ENCODE measurements around the gene MAML1. TPM values are rescaled to one million over a fixed set of nuclear protein-coding genes. Genes with fewer than 3 reads are reported as not detected.

Gene MAML1
- total RNA-seq, 1 experiment from 2014 or later: 42.2 TPM

GRCh38 chr5:179817890-179818745, 85.5 kb downstream of the MAML1 start:
- ATAC-seq: no peak
- POLR2A ChIA-PET: interaction anchor here (0.7 to 1.3 kb wide), 3 partner anchors 11 to 42 kb away, joined by 3 to 9 read pairs (median 3); no protein-coding TSS in a partner anchor
- peaks cover 11% of the 10 kb centered on the region for H3K36me3 Mint-ChIP-seq
- DNase-seq (ENCODE audit: low spot score): no peak
- peaks cover 22% of the 10 kb centered on the region for H3K27me3 Mint-ChIP-seq (ENCODE audit: low read depth)
- H3K4me1 Mint-ChIP-seq: peaks cover 48% of the 10 kb centered on the region
- peak overlapping the region; percentile 62 for H3K4me3 Mint-ChIP-seq
- no peak overlapping the region for H3K27ac Mint-ChIP-seq
- TF ChIP-seq USF2 (CRISPR knock-in tag; IDR thresholded peaks at IDR 0.05) (no peak), AFF4 (CRISPR knock-in tag; IDR thresholded peaks at IDR 0.05; ENCODE audit: borderline replicate concordance) (no peak), SOX15 (CRISPR knock-in tag; IDR thresholded peaks at IDR 0.05) (no peak), FOXP1 (CRISPR knock-in tag; IDR thresholded peaks at IDR 0.05; ENCODE audit: borderline replicate concordance) (no peak), NFYB (CRISPR knock-in tag; conservative IDR thresholded peaks at IDR 0.05; ENCODE audit: low read depth) (no peak), ATF2 (CRISPR knock-in tag; IDR thresholded peaks at IDR 0.05; ENCODE audit: borderline replicate concordance, low read depth) (no peak)
- H3K9me3 Mint-ChIP-seq: no peaks in the 10 kb centered on the region
- CTCF ChIA-PET: interaction anchor here (1.3 to 1.9 kb wide), 3 partner anchors 16 to 157 kb away, joined by 3 to 8 read pairs (median 5); no protein-coding TSS in a partner anchor

GRCh38 chr5:179818746-179819295, 86.2 kb downstream of the MAML1 start:
- H3K9me3 Mint-ChIP-seq: no peaks in the 10 kb centered on the region
- ChIA-PET CTCF (interaction anchor here (2.5 kb wide), 1 partner anchor 16 kb away, joined by 20 read pairs; no protein-coding TSS in a partner anchor), POLR2A (interaction anchor here (1.0 kb wide), 1 partner anchor 87 kb away, joined by 3 read pairs; no protein-coding TSS in a partner anchor)
- ATAC-seq: peak; percentile 7
- DNase-seq (ENCODE audit: low spot score): peak; percentile 66
- peaks cover 41% of the 10 kb centered on the region for H3K4me1 Mint-ChIP-seq
- H3K36me3 Mint-ChIP-seq: peaks cover 10% of the 10 kb centered on the region
- H3K4me3 Mint-ChIP-seq: peak overlapping the region; percentile 62
- H3K27ac Mint-ChIP-seq: no peak overlapping the region
- peaks cover 22% of the 10 kb centered on the region for H3K27me3 Mint-ChIP-seq (ENCODE audit: low read depth)
- TF ChIP-seq OVOL2 (CRISPR knock-in tag; IDR thresholded peaks at IDR 0.05; ENCODE audit: borderline replicate concordance) (no peak), NR2C2 (CRISPR knock-in tag; IDR thresholded peaks at IDR 0.05) (0 out of 2 replicates have a peak, but pooled peaks have one; percentile 31), E2F5 (CRISPR knock-in tag; IDR thresholded peaks at IDR 0.05) (peak; percentile 85), MAX (CRISPR knock-in tag; IDR thresholded peaks at IDR 0.05) (no peak), GABPB1 (CRISPR knock-in tag; IDR thresholded peaks at IDR 0.05) (peak; percentile 76), IRF2 (CRISPR knock-in tag; IDR thresholded peaks at IDR 0.05; ENCODE audit: borderline replicate concordance, low read depth) (no peak), USF2 (CRISPR knock-in tag; IDR thresholded peaks at IDR 0.05) (peak; percentile 84), ETV6 (CRISPR knock-in tag; IDR thresholded peaks at IDR 0.05) (peak; percentile 48; the same call in 1 of the 2 replicates), MXD4 (CRISPR knock-in tag; IDR thresholded peaks at IDR 0.05; ENCODE audit: borderline replicate concordance) (no peak), ZNF232 (CRISPR knock-in tag; IDR thresholded peaks at IDR 0.05) (0 out of 2 replicates have a peak, but pooled peaks have one; percentile 20), NFE2L1 (CRISPR knock-in tag; IDR thresholded peaks at IDR 0.05) (peak; percentile 85), EMX1 (CRISPR knock-in tag; IDR thresholded peaks at IDR 0.05) (0 out of 2 replicates have a peak, but pooled peaks have one; percentile 20), ZNF423 (CRISPR knock-in tag; IDR thresholded peaks at IDR 0.05) (peak; percentile 63), USF1 (CRISPR knock-in tag; IDR thresholded peaks at IDR 0.05) (peak; percentile 85), NFYB (CRISPR knock-in tag; conservative IDR thresholded peaks at IDR 0.05; ENCODE audit: low read depth) (0 out of 2 replicates have a peak, but pooled peaks have one; percentile 4), SMAD3 (CRISPR knock-in tag; IDR thresholded peaks at IDR 0.05; ENCODE audit: borderline replicate concordance) (peak; percentile 83), RELA (CRISPR knock-in tag; IDR thresholded peaks at IDR 0.05; ENCODE audit: borderline replicate concordance) (0 out of 2 replicates have a peak, but pooled peaks have one; percentile 53)

Measured in WTC11 (cell line).